ENCODE measurements around the gene LEF1.
"Not testable (repeated sequence)": the region's sequence is repeated elsewhere in the genome, so short reads cannot be mapped to it uniquely, and the experiment has no call there.

The LEF1 gene

GRCh38 chr4:108060164-108060563, 108.6 kb downstream of the LEF1 start:
- DNase-seq (ENCODE audit: low spot score), result no peak

DNA sequence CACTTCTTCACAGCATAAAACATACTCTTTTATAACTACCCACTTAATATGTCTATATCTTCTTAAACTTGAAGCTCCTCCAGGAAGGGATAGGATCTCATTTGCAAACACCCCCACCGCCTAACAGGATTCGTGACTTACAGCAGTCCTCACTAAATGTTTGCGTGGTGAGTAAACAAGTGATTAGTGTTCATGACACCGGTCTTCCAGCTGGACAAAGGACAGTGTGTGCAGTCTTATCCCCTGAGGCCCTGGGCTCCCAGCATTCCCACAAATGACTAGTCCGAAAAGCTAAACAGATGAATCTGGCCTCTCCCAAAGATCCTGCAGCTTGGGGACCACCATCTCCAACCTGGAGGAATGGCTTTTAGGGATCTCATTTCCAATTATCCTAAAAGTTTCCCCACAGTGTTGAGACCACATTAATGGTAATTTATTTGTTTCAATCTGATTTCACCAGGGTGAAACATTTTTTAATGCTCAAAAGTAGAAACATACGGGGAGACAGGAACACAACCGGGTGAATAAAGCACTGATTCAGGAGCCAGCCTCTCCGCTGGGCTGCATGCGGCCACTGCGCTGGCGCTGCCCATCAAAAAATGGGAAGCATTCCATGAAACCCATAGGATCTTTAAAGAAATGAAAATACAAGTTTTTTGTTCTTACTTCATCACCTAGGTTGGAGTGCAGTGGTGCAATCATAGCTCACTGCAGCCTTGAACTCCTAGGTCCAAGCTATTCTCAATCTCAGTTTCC, 109.9 kb downstream of the LEF1 start:
- no peak for DNase-seq (ENCODE audit: low spot score)

DNA sequence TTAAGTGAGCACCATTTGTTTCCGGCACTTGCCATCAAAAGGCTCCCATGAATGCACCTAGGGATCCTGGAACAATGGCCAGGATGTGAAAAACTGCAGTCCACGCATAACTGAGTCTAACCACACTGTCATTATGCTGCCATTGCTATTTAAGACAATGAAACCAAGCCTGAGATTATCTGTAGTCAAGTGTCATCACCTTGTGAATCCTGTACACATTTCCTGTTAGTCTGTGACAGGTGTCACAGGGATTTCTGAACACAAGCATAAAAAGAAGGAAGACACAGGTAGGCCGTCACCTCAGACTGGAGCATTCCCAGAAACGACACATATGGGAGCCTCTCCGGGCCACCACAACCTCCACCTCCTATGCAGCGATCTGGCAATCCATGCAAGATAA, 112.3 kb downstream of the LEF1 start:
- DNase-seq (ENCODE audit: low spot score), result no peak

GRCh38 chr4:108055787-108056186, 112.9 kb downstream of the LEF1 start:
- DNase-seq (ENCODE audit: low spot score), result no peak

- no peak for DNase-seq (ENCODE audit: low spot score)
These were observed 114.6 kb downstream of the LEF1 start for GRCh38 chr4:108054025-108054638.

GRCh38 chr4:108053251-108053711, 115.5 kb downstream of the LEF1 start:
- no peak for DNase-seq (ENCODE audit: low spot score)

DNA sequence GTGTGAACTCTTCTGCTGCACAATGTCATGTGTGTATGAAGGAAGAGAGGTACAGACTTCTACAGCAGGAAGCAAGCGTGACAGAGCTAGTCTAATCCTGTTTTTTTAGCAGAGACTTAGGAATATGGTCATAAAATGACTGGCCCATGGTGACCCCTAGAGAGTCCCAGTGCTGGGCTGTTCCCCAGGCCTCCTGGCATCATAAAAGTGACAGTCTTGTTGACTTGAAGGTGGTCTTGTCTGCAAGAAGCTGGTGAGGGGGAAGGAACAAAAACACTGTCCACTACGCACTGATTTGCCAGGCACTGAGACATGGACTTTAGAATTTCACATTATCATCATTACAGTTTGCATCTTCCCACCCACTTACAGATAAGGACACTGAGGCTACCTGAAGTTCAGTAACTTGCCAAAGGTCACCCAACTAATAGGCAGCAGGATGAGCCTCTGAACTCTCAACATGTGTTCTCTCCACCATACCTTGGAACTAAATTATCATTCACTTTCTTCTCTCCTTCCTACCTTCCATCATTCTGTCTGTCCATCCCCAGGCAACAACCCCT, 116.1 kb downstream of the LEF1 start:
- no peak for DNase-seq (ENCODE audit: low spot score)

- no peak for DNase-seq (ENCODE audit: low spot score)
These were observed 117.4 kb downstream of the LEF1 start for GRCh38 chr4:108051343-108051742.

DNA sequence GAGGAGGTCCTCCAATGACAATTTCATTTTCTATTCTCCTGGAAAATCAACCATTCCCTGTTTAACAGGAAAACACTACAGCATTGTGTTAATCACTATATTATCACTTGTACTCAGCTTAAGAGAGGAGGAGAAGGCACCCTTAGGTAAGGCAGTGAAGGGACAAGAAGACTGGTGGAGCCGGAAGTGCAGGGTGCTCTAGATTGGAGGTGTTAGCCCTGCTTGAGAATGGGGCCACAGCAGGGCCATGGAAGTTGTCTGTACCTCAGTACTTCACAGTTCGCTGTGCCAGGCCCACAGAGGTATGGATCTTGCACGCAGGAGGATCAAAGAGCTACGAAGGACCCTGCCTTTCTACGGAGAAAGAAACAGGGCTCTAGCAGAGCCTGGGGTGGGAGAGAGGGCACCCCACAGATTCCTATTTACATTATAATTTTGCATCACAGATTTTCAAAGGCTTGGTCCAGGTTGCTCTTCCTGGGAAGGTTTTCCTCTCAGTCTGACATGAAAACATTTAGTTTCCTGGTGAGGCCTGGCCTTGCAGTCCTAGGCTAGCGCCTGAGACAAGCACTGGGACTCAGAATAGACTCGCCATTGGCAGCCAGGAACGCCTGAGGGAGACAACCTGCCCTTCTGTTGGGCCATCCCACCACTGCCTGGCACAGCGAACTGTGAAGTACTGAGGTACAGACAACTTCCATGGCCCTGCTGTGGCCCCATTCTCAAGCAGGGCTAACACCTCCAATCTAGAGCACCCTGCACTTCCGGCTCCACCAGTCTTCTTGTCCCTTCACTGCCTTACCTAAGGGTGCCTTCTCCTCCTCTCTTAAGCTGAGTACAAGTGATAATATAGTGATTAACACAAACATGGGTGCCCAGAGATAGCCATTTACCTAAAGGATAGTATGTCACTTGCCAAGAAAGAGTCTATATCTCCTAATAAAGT, 118.3 kb downstream of the LEF1 start:
- not testable (repeated sequence) for DNase-seq (ENCODE audit: low spot score)

- DNase-seq (ENCODE audit: low spot score), result no peak
These were observed 119.3 kb downstream of the LEF1 start for GRCh38 chr4:108049406-108049805.

GRCh38 chr4:108048997-108049396, 119.7 kb downstream of the LEF1 start:
- no peak for DNase-seq (ENCODE audit: low spot score)

- DNase-seq (ENCODE audit: low spot score), result no peak
These were observed 120.6 kb downstream of the LEF1 start for GRCh38 chr4:108048157-108048556.

DNA sequence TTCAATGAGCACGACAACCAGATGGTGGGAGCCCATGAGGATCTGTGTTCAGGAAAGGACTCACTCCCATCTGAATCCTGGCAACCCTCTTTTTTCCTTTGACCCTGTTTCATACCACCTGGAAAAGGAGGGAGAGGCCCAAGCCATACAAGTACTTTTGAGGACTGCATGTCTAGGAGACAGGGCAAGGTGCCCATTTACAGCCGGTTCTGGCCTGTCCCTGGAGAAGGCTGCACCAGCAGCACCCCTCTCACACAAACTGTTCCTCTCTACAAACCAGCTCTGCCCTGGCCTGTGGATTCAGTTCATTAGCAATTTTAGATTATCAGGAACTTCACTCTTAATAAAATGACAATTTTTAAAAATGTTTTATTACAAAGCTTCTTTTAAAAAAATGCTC, 121.5 kb downstream of the LEF1 start:
- DNase-seq (ENCODE audit: low spot score), result no peak

- no peak for DNase-seq (ENCODE audit: low spot score)
These were observed 123.1 kb downstream of the LEF1 start for GRCh38 chr4:108045687-108046024.

- DNase-seq (ENCODE audit: low spot score), result no peak
These were observed 123.6 kb downstream of the LEF1 start for GRCh38 chr4:108044951-108045686.

DNA sequence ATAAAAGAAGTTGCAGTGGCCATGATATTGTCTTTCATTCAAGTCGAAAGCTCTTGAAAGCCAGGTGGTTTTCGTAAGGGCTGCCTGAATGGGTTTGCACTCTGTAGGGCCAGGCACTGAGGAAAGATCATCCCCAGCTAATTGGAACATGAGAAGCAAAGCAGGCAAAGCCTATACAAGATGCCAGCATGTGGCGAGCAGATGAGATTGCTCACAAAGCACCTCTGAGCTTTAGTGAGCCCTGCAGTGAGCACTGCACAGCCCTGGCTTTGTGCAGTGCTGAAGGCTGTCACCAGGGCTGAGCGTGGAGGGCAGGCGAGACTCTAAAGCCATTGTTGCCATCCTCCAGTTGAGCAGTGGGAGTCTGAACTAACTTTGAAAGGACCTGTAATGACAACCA, 125.2 kb downstream of the LEF1 start:
- DNase-seq (ENCODE audit: low spot score), result peak; percentile 75

GRCh38 chr4:108042927-108043326, 125.8 kb downstream of the LEF1 start:
- no peak for DNase-seq (ENCODE audit: low spot score)

- no peak for DNase-seq (ENCODE audit: low spot score)
These were observed 130.8 kb downstream of the LEF1 start for GRCh38 chr4:108037884-108038283.

- no peak for DNase-seq (ENCODE audit: low spot score)
These were observed 132.5 kb downstream of the LEF1 start for GRCh38 chr4:108036213-108036612.

- DNase-seq (ENCODE audit: low spot score), result no peak
These were observed 133.0 kb downstream of the LEF1 start for GRCh38 chr4:108035691-108036090.

DNA sequence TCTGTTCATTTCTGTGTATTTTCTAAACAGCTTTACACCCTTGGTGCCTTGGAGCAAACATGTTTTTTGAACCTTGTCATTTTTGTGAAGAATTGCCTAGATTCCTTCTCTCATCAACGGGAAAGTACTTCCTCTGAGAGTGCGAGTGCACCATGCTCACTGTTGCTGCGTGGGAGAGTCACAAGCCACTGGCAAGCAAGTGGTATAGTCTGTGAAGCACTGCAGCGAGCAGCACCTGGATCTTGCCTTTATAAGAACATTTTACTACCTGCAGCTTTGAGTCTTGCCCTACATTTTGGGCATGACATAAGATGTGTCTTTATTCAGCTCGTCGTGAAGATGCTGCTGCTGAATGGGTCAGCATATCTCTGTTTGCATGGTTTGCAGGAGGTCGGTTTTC, 134.2 kb downstream of the LEF1 start:
- no peak for DNase-seq (ENCODE audit: low spot score)

- DNase-seq (ENCODE audit: low spot score), result no peak
These were observed 135.4 kb downstream of the LEF1 start for GRCh38 chr4:108033348-108033747.
